ENCODE results near the gene MTMR10. TPM values are rescaled to one million over a fixed set of nuclear protein-coding genes. Genes with fewer than 3 reads are reported as not detected.

MTMR10 gene
- polyA plus RNA-seq, 1 donor from 2014 or later: 2.3 TPM

DNA sequence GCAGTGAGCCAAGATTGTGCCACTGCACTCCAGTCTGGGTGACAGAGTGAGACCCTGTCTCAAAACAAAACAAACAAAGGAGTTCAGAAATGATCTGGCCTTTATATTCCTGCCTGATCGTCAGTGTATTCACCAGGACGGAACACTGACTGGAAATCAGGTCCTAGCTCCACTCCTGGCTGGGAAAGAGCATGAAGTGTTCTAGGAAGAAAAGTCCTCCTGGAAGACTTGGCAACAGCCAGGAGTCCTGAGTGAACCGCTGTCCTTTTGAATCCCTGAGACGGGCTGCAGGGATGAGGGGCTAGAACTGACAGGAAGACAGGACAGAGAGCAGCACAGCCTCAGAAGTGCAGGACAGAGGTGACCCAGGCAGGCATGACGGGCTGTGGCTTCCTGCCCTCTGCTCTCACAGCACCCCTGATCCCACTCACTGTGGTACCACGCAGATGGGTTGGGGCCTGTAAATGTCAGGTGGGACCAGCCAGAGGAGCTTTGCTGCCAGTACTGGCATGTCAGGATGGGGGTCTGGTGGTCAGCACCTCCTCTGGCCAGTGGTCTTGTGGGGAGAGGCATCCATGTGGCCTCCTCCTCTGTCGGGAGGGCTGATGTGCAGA is 64.2 kb downstream of the MTMR10 start:
- no peak overlapping the region for H3K27ac ChIP-seq (ENCODE audit: low read length)

GRCh38 chr15:30926161-30926560 is 65.3 kb downstream of the MTMR10 start:
- H3K9me3 ChIP-seq (ENCODE audit: low read length): no peaks in the 10 kb centered on the region
- no peak overlapping the region for H3K9ac ChIP-seq (ENCODE audit: low read length)
- H3F3A ChIP-seq (ENCODE audit: insufficient read depth, low read length, poor library complexity, severe bottlenecking): no peaks in the 10 kb centered on the region
- H3K4me2 ChIP-seq (ENCODE audit: low read length): no peak overlapping the region
- no peak overlapping the region for H3K4me3 ChIP-seq (ENCODE audit: low read length)
- H3K79me2 ChIP-seq (replicated peaks; ENCODE audit: insufficient read depth, low read length): no peaks in the 10 kb centered on the region
- H3K9me2 ChIP-seq (ENCODE audit: insufficient read depth, low read length): no peaks in the 10 kb centered on the region
- H3K36me3 ChIP-seq (ENCODE audit: insufficient read depth, low read length): peaks cover 15% of the 10 kb centered on the region
- no peak overlapping the region for H3K27ac ChIP-seq (ENCODE audit: low read length)
- H3K27me3 ChIP-seq (ENCODE audit: insufficient read depth, low read depth, low read length): no peaks in the 10 kb centered on the region
- TF ChIP-seq MXI1 (conservative IDR thresholded peaks at IDR 0.05; ENCODE audit: poor library complexity, severe bottlenecking) (no peak), POLR2AphosphoS5 (IDR thresholded peaks at IDR 0.05) (no peak), CTCF (IDR thresholded peaks at IDR 0.05; ENCODE audit: poor library complexity, severe bottlenecking) (no peak), RAD21 (conservative IDR thresholded peaks at IDR 0.05) (no peak), EZH2 (IDR thresholded peaks at IDR 0.05; ENCODE audit: borderline replicate concordance, insufficient read depth, low read length, poor library complexity, severe bottlenecking) (no peak), SMC3 (conservative IDR thresholded peaks at IDR 0.05; ENCODE audit: poor library complexity) (no peak), TAF1 (IDR thresholded peaks at IDR 0.05; ENCODE audit: low read depth) (no peak), EP300 (conservative IDR thresholded peaks at IDR 0.05; ENCODE audit: poor library complexity, severe bottlenecking) (no peak)
- TF ChIP-seq, protein P1, sequence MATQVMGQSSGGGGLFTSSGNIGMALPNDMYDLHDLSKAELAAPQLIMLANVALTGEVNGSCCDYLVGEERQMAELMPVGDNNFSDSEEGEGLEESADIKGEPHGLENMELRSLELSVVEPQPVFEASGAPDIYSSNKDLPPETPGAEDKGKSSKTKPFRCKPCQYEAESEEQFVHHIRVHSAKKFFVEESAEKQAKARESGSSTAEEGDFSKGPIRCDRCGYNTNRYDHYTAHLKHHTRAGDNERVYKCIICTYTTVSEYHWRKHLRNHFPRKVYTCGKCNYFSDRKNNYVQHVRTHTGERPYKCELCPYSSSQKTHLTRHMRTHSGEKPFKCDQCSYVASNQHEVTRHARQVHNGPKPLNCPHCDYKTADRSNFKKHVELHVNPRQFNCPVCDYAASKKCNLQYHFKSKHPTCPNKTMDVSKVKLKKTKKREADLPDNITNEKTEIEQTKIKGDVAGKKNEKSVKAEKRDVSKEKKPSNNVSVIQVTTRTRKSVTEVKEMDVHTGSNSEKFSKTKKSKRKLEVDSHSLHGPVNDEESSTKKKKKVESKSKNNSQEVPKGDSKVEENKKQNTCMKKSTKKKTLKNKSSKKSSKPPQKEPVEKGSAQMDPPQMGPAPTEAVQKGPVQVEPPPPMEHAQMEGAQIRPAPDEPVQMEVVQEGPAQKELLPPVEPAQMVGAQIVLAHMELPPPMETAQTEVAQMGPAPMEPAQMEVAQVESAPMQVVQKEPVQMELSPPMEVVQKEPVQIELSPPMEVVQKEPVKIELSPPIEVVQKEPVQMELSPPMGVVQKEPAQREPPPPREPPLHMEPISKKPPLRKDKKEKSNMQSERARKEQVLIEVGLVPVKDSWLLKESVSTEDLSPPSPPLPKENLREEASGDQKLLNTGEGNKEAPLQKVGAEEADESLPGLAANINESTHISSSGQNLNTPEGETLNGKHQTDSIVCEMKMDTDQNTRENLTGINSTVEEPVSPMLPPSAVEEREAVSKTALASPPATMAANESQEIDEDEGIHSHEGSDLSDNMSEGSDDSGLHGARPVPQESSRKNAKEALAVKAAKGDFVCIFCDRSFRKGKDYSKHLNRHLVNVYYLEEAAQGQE (IDR thresholded peaks at IDR 0.05; ENCODE audit: borderline replicate concordance): no peak
- no peak overlapping the region for H2AFZ ChIP-seq (ENCODE audit: low read depth, low read length)
- no peaks in the 10 kb centered on the region for H4K20me1 ChIP-seq (ENCODE audit: insufficient read depth)

More for the DNA sequence above, 64.2 kb downstream of the MTMR10 start:
- H3K9me3 ChIP-seq (ENCODE audit: low read length): no peaks in the 10 kb centered on the region
- no peak for TF ChIP-seq EZH2 (IDR thresholded peaks at IDR 0.05; ENCODE audit: borderline replicate concordance, insufficient read depth, low read length, poor library complexity, severe bottlenecking)
- no peak for TF ChIP-seq POLR2AphosphoS5 (IDR thresholded peaks at IDR 0.05)
- TF ChIP-seq EP300 (conservative IDR thresholded peaks at IDR 0.05; ENCODE audit: poor library complexity, severe bottlenecking): no peak
- TF ChIP-seq SMC3 (conservative IDR thresholded peaks at IDR 0.05; ENCODE audit: poor library complexity): no peak
- TF ChIP-seq RAD21 (conservative IDR thresholded peaks at IDR 0.05): no peak
- TF ChIP-seq, protein P1 (IDR thresholded peaks at IDR 0.05; ENCODE audit: borderline replicate concordance): no peak
- no peak for TF ChIP-seq TAF1 (IDR thresholded peaks at IDR 0.05; ENCODE audit: low read depth)
- no peak for TF ChIP-seq CTCF (IDR thresholded peaks at IDR 0.05; ENCODE audit: poor library complexity, severe bottlenecking)
- H3K36me3 ChIP-seq (ENCODE audit: insufficient read depth, low read length): peaks cover 15% of the 10 kb centered on the region
- no peak overlapping the region for H3K4me2 ChIP-seq (ENCODE audit: low read length)
- no peaks in the 10 kb centered on the region for H3F3A ChIP-seq (ENCODE audit: insufficient read depth, low read length, poor library complexity, severe bottlenecking)
- H2AFZ ChIP-seq (ENCODE audit: low read depth, low read length): no peak overlapping the region
- H4K20me1 ChIP-seq (ENCODE audit: insufficient read depth): no peaks in the 10 kb centered on the region
- no peak overlapping the region for H3K9ac ChIP-seq (ENCODE audit: low read length)
- H3K27me3 ChIP-seq (ENCODE audit: insufficient read depth, low read depth, low read length): no peaks in the 10 kb centered on the region
- H3K9me2 ChIP-seq (ENCODE audit: insufficient read depth, low read length): no peaks in the 10 kb centered on the region
- H3K79me2 ChIP-seq (replicated peaks; ENCODE audit: insufficient read depth, low read length): no peaks in the 10 kb centered on the region
- H3K4me3 ChIP-seq (ENCODE audit: low read length): no peak overlapping the region

Data from neural cell (in vitro differentiated cells).